Measurements from ENCODE around the gene NGEF.

Gene NGEF

DNA sequence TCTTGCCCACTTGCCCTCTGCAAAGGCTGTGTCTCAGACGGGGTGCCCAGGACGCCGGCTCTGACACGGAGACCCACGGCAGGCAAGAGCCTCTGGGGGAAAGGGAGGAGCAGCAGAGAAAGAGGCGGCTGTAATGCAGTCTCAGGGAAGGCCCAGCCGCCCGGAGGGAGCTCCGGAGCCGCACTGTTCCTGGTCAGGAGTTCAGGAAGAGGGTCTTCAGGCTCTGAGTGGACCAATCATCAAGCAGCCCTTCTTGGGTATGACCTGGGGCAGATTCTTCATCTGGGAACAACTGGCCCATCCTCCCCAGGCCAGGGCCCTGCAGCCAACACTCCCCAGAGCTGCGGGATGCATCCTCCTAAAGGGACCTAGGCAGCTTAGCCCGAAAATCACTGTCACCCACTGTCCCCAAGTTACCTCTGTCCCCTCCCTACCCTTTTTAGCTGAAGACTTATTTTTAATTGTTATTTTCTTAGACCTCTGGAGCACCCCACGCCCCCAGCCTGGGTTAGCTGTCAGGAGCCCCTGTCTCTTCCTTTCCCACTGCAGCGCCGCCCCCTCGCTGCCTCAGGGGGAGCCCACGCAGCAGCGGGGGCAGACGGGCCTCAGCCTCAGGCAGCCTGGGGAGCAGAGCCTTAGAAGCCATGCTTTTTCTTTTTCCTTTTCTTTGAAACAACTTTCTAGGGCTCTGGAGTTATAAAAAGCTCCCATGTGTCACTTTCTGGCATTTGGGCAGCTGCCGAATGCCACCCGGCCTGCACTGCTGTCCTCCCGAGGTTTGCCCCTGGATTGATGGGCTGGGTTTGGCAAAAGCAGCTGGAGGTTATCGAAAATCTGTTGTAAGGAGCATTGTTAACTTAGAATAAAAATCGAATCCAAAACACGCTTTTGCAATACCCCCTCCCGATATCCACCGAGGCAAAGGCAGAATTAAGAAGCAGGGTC lies 18.8 kb upstream of the NGEF start:
- no peak for TF ChIP-seq CTCF (IDR thresholded peaks at IDR 0.05; ENCODE audit: insufficient read depth, low read depth, low read length, missing control alignments)
- no peak overlapping the region for H3K4me3 ChIP-seq (ENCODE audit: low read length)
- no peak for DNase-seq (ENCODE audit: low read depth)

- no peak overlapping the region for H3K4me3 ChIP-seq (ENCODE audit: low read length)
- no peak for DNase-seq (ENCODE audit: low read depth)
- TF ChIP-seq CTCF (IDR thresholded peaks at IDR 0.05; ENCODE audit: insufficient read depth, low read depth, low read length, missing control alignments) = no peak
Observed at GRCh38 chr2:233029321-233029720, 16.3 kb upstream of the NGEF start.

DNA sequence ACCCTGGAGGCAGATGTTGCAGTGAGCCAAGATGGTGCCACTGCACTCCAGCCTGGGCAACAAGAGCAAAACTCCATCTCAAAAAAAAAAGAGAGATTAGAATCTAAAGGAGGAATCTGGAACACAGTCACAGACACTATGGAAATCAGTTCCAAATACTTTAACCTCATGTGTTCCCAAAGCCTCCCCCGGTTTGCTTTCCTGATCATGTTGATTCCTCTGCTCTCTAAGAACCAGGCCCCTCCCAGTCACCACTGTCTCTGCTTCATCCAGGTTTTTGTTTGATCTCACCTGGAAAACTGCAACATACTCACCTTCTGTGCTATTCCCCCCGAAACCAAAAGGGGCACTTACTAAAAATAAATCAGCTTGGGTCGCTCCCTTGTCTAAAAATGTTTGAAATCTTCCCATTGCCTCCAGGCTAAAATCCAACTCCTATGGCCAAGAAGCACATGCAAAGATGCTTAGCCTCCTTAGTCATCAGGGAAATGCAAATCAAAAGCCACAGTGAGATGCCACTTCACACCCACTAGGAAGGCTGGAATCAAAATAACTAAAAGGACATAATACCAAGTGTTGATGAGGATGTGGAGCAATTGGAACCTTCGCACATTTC lies 13.2 kb upstream of the NGEF start:
- no peak overlapping the region for H3K4me3 ChIP-seq (ENCODE audit: low read length)
- DNase-seq (ENCODE audit: low read depth) = peak; percentile 81
- TF ChIP-seq CTCF (IDR thresholded peaks at IDR 0.05; ENCODE audit: insufficient read depth, low read depth, low read length, missing control alignments) = no peak

DNA sequence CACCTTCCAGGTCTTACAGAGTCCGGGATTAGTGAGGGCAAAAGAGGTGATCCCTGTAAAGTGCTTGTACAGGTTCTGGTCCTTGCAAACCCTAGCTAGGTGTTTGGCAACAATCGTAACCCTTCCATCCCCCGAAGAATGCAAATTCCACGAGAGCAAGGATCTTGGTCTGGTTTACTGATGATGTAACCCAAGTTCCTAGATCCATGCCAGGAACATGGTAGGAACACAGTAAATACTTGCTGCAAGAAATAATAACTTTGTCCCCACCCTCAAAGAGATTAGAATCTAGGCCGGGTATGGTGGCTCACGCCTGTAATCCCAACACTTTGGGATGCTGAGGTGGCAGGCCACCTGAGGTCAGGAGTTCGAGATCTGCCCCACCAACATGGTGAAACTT lies 12.7 kb upstream of the NGEF start:
- no peak overlapping the region for H3K4me3 ChIP-seq (ENCODE audit: low read length)
- no peak for DNase-seq (ENCODE audit: low read depth)
- no peak for TF ChIP-seq CTCF (IDR thresholded peaks at IDR 0.05; ENCODE audit: insufficient read depth, low read depth, low read length, missing control alignments)

DNA sequence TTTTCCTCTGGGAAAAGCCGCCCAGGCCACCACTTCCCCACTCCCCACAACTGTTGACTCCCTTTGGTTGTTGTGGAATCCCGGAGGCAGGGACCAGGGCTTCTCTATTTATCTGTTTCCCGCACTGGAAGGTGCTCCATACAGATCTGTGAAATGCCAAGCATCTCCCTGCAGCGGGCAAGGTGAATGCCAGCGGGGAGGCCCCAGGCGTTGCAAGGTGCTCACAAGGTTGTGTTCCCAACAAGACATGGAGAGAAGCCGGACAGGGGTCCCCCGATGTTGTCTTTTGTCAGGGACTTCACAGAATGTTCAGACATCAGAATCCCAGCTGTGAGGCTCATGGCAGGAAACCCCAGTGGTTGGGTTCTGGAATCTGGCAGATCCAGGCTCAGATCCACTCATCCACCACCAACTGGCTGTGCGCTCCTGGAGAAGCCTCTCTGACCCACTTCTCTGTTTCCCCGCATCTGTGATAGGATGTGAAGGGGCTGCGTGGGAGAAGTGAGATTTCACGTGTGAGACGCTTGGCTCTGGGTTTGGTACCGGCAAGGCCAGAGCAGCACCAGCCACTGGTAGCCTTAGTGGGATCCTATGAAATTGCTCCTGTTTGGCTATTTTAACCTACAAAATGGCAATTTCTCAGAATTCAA lies 10.8 kb upstream of the NGEF start:
- DNase-seq (ENCODE audit: low read depth) = no peak
- no peak for TF ChIP-seq CTCF (IDR thresholded peaks at IDR 0.05; ENCODE audit: insufficient read depth, low read depth, low read length, missing control alignments)
- no peak overlapping the region for H3K4me3 ChIP-seq (ENCODE audit: low read length)

DNA sequence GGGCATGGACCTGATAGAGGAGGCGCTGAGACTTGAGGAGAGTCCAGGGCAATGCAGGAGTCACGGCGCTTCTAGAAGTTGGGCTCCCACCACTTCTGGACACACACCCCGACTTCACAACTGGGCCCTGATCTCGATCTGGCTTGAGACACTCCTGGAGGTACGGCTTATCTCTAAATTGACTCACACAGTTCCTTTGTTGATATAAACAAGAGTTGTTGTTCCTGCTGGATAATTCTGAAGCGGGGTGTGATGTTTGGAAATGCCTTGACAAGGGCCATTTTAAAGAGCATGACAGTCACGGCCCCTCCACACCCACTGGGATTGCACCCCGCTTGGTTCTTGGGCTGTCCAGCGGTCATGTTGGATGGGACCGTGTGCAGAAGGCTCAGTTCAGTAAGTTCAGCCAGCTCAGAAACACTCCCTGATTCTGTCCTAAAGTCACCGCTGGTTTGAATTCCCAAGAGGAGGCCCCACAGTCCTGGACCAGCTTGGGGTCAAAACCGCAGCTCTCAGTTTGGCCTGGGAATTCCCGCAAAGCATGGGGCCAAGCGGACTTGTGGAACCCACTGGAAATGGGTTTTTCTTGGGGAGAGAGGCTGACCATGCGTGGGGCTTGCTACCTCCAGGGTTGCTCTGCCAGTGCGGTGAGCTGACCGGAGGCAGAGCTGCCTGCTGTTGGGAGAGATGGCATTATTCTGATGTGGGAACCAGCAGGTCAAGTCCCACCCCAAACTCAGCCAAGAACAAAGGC lies 10.1 kb upstream of the NGEF start:
- no peak overlapping the region for H3K4me3 ChIP-seq (ENCODE audit: low read length)
- no peak for TF ChIP-seq CTCF (IDR thresholded peaks at IDR 0.05; ENCODE audit: insufficient read depth, low read depth, low read length, missing control alignments)
- no peak for DNase-seq (ENCODE audit: low read depth)
